Caco-2 (cell line): ENCODE measurements around the gene FNBP1. TPM values are rescaled to one million over a fixed set of nuclear protein-coding genes. Genes with fewer than 3 reads are reported as not detected.

Experiments used
- BruUV-seq: library from RNA; stranded (reverse); fragments of 400-500 nt; replicated peaks from 2 replicates; lab custom pipeline; 2021; lab: Mats Ljungman, UMichigan
- CTCF ChIA-PET: fragments of 300-600 bp; sonication (Branson Sonifier 250); formaldehyde crosslinking; loops from one replicate; lab custom pipeline; 2022; ENCODE audit warnings: antibody characterized with exemption; lab: Charles Lee
- POLR2A ChIA-PET: fragments of 300-600 bp; sonication (Branson Sonifier 250); formaldehyde crosslinking; loops from one replicate; lab custom pipeline; 2022; ENCODE audit warnings: antibody characterized with exemption; lab: Charles Lee
- DNase-seq, 2 experiments: peaks; one replicate each; pipeline versions ENCODE4 v3.0.0 to v3.0.0-alpha.2; 2020 to 2022
- H3K27me3 ChIP-seq: replicated peaks from 2 replicates; pipeline ENCODE4 v1.6.0; 2011; ENCODE audit warnings: low read length; ENCODE audit not compliant: control insufficient read depth, insufficient read depth
- H3K36me3 ChIP-seq: 2 replicates; pipeline ENCODE4 v1.5.1; 2011; ENCODE audit warnings: low read length; ENCODE audit not compliant: control insufficient read depth, insufficient read depth
- H3K4me1 ChIP-seq: fragments of 250-450 bp; sonication (Bioruptor Pico); 2 replicates; pipeline ENCODE4 v1.5.1; 2020; ENCODE audit warnings: mild to moderate bottlenecking
- H3K4me3 ChIP-seq: 2 replicates; pipeline ENCODE4 v1.5.1; 2011; ENCODE audit warnings: low read depth, mild to moderate bottlenecking, control low read depth, low read length
- H3K9me3 ChIP-seq: fragments of 250-450 bp; sonication (Bioruptor Pico); 2 replicates; pipeline ENCODE4 v1.5.1; 2020; ENCODE audit warnings: mild to moderate bottlenecking, moderate library complexity
- H3K27ac Mint-ChIP-seq: one replicate; pipeline ENCODE4 v1.8.0; 2022; ENCODE audit warnings: mixed read lengths; ENCODE audit not compliant: unreplicated experiment
- H3K27me3 Mint-ChIP-seq: one replicate; pipeline ENCODE4 v1.8.0; 2022; ENCODE audit warnings: mixed read lengths; ENCODE audit not compliant: insufficient read depth, unreplicated experiment
- H3K36me3 Mint-ChIP-seq: one replicate; pipeline ENCODE4 v1.8.0; 2022; ENCODE audit warnings: mild to moderate bottlenecking, mixed read lengths; ENCODE audit not compliant: insufficient read depth, unreplicated experiment
- H3K4me1 Mint-ChIP-seq: one replicate; pipeline ENCODE4 v1.8.0; 2022; ENCODE audit warnings: low read depth, mixed read lengths; ENCODE audit not compliant: unreplicated experiment
- H3K4me3 Mint-ChIP-seq: one replicate; pipeline ENCODE4 v1.8.0; 2022; ENCODE audit warnings: mild to moderate bottlenecking, moderate library complexity, mixed read lengths; ENCODE audit not compliant: unreplicated experiment
- H3K9me3 Mint-ChIP-seq: one replicate; pipeline ENCODE4 v1.8.0; 2022; ENCODE audit warnings: mixed read lengths; ENCODE audit not compliant: unreplicated experiment
- intact Hi-C: fragments of 100-400 bp; cut with micrococcal nuclease; formaldehyde crosslinking; loops from one replicate; pipeline ENCODE4 v1.10.0; 2022; ENCODE audit not compliant: unreplicated experiment
- total RNA-seq: library from RNA; stranded (reverse); gene quantifications from 2 replicates; pipeline ENCODE4 v1.2.3, GENCODE V29; 2022
- TF ChIP-seq, protein P1 (sequence below), 2 experiments: fragments of 200-600 bp in 1 of 2; IDR thresholded peaks; 1 replicate in 1 of 2; 2 replicates in 1 of 2; pipeline versions ENCODE4 v1.5.1 to v1.8.0; 2011 to 2022; ENCODE audit warnings: antibody characterized with exemption in 1 of 2, control low read depth in 1 of 2, inconsistent platforms in 1 of 2, low read depth in 1 of 2, low read length in 1 of 2, mild to moderate bottlenecking in 1 of 2, moderate library complexity in 1 of 2; ENCODE audit not compliant: insufficient read depth in 1 of 2, severe bottlenecking in 1 of 2, unreplicated experiment in 1 of 2

FNBP1 gene
- total RNA-seq, 1 experiment from 2014 or later = 33.2 TPM

DNA sequence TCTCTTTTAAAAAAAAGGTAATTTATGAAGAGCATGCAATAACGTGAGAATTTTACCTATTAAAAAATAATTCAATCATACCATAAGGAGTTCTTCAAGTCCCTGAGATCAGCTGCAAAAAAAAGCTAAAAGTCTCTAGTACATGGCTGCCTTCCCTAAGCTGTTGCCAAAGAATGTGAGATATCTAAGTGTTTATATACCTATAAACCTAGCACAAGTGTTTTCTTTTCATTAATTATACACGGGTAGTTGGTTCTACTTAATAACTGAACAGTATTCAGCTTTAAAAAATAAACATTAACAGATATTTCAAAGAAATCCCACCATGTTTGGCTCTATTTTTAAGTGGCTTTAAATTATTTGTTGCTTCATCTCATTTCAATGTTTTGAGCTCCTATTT, 25.9 kb downstream of the FNBP1 start:
- Mint-ChIP-seq H3K4me1 (no peaks in the 10 kb centered on the region), H3K4me3 (no peak overlapping the region), H3K27me3 (no peaks in the 10 kb centered on the region), H3K36me3 (no peaks in the 10 kb centered on the region), H3K9me3 (no peaks in the 10 kb centered on the region), H3K27ac (no peak overlapping the region)
- DNase-seq = no peak
- H3K27me3 ChIP-seq = no peaks in the 10 kb centered on the region
- peaks cover 5% of the 10 kb centered on the region for H3K9me3 ChIP-seq
- BruUV-seq = no TSS peak
- no peak overlapping the region for H3K4me3 ChIP-seq
- TF ChIP-seq, protein P1, sequence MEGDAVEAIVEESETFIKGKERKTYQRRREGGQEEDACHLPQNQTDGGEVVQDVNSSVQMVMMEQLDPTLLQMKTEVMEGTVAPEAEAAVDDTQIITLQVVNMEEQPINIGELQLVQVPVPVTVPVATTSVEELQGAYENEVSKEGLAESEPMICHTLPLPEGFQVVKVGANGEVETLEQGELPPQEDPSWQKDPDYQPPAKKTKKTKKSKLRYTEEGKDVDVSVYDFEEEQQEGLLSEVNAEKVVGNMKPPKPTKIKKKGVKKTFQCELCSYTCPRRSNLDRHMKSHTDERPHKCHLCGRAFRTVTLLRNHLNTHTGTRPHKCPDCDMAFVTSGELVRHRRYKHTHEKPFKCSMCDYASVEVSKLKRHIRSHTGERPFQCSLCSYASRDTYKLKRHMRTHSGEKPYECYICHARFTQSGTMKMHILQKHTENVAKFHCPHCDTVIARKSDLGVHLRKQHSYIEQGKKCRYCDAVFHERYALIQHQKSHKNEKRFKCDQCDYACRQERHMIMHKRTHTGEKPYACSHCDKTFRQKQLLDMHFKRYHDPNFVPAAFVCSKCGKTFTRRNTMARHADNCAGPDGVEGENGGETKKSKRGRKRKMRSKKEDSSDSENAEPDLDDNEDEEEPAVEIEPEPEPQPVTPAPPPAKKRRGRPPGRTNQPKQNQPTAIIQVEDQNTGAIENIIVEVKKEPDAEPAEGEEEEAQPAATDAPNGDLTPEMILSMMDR (IDR thresholded peaks at IDR 0.05; ENCODE audit: insufficient read depth in 1 of 2, low read depth in 1 of 2, low read length in 1 of 2, severe bottlenecking in 1 of 2, unreplicated experiment in 1 of 2) = no peak
- POLR2A ChIA-PET = no interaction called here
- no peaks in the 10 kb centered on the region for H3K4me1 ChIP-seq
- intact Hi-C loops = no loop called here
- no peaks in the 10 kb centered on the region for H3K36me3 ChIP-seq
- CTCF ChIA-PET = interaction anchor here (0.6 kb wide), 1 partner anchor 108 kb away, joined by 4 read pairs; no protein-coding TSS in a partner anchor

DNA sequence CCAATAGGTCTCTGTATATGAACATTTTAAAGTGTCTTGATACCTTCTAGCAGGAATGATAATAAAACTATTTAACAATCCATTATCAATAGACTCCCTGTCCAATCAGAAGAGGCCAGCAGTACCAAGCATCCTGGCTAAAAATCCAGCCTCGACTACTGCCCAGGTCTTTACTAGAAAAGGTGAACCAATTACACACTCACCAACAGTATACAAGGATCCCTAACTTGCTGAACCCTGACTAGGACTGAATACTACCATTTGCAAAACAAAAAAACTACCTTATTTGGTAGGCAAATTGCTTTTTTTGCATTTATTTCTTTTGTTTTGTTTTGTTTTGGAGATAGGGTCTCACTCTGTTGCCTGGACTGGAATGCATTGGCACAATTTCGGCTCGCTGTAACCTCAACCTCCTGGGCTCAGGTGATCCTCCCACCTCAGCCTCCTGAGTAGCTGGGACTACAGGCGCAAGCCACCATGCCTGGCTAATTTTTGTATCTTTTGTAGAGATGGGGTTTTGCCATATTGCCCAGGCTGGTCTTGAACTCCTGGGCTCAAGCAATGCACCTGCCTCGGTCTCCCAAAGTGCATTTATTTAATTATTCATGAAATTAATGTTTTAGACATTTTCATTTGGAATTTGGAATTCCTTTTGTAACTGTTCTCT, 27.5 kb downstream of the FNBP1 start:
- intact Hi-C loops = no loop called here
- Mint-ChIP-seq H3K9me3 (peaks cover 8% of the 10 kb centered on the region), H3K27me3 (no peaks in the 10 kb centered on the region), H3K27ac (no peak overlapping the region), H3K4me3 (no peak overlapping the region), H3K36me3 (no peaks in the 10 kb centered on the region), H3K4me1 (no peaks in the 10 kb centered on the region)
- Histone ChIP-seq H3K4me3 (no peak overlapping the region), H3K4me1 (no peaks in the 10 kb centered on the region), H3K9me3 (peaks cover 14% of the 10 kb centered on the region), H3K36me3 (no peaks in the 10 kb centered on the region), H3K27me3 (no peaks in the 10 kb centered on the region)
- POLR2A ChIA-PET = no interaction called here
- no peak for DNase-seq
- CTCF ChIA-PET = no interaction called here
- TF ChIP-seq, protein P1 (IDR thresholded peaks at IDR 0.05; ENCODE audit: insufficient read depth in 1 of 2, low read depth in 1 of 2, low read length in 1 of 2, severe bottlenecking in 1 of 2, unreplicated experiment in 1 of 2) = no peak
- BruUV-seq = no TSS peak

DNA sequence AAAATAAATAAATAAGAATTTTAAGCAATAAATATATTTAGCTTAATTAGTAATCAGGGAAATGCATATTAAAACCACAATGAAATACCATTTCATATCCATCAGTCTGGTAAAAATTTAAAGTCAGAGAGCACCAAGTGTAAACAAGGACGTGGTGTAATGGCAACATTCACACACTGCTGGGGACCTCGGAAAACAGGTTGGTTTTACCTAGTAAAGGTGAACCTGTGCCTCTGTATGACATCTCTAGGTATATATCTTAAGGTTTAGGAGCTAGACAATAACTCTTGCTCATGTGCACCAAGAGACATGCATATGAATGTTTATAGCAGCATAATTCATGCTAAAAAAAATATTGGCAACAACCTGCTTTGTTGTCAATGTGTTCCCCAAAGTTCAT, 29.7 kb downstream of the FNBP1 start:
- ChIA-PET CTCF (no interaction called here), POLR2A (no interaction called here)
- intact Hi-C loops = no loop called here
- TF ChIP-seq, protein P1 (IDR thresholded peaks at IDR 0.05; ENCODE audit: insufficient read depth in 1 of 2, low read depth in 1 of 2, low read length in 1 of 2, severe bottlenecking in 1 of 2, unreplicated experiment in 1 of 2) = no peak
- no peak for DNase-seq
- no TSS peak for BruUV-seq
- H3K9me3 Mint-ChIP-seq = peaks cover 10% of the 10 kb centered on the region
- no peak overlapping the region for H3K27ac Mint-ChIP-seq
- no peak overlapping the region for H3K4me3 Mint-ChIP-seq
- peaks cover 14% of the 10 kb centered on the region for H3K9me3 ChIP-seq
- H3K4me1 ChIP-seq = peaks cover 8% of the 10 kb centered on the region; the same call in 1 of the 2 replicates
- no peaks in the 10 kb centered on the region for H3K36me3 ChIP-seq
- no peak overlapping the region for H3K4me3 ChIP-seq
- H3K27me3 ChIP-seq = no peaks in the 10 kb centered on the region
- H3K36me3 Mint-ChIP-seq = no peaks in the 10 kb centered on the region
- no peaks in the 10 kb centered on the region for H3K27me3 Mint-ChIP-seq
- H3K4me1 Mint-ChIP-seq = no peaks in the 10 kb centered on the region
